Renal cortex interstitium (tissue), 11 donors: Measurements from ENCODE around the gene MICAL3. TPM values are rescaled to one million over a fixed set of nuclear protein-coding genes. Genes with fewer than 3 reads are reported as not detected.

ENCODE experiments used
- DNase-seq, 11 donors: peaks; one replicate each; pipeline ENCODE4 v3.0.0-alpha.2; 2013; ENCODE audit warnings: low read depth in 9 of 11, low spot score in 4 of 11; ENCODE audit errors: extremely low read depth in 1 of 11
- polyA plus RNA-seq, 3 donors: library from polyadenylated mRNA; unstranded; fragments of 120-200 nt; gene quantifications; one replicate each; pipeline ENCODE4 v1.2.1, GENCODE V29; 2013; ENCODE audit not compliant: insufficient read length in 3 of 3

The MICAL3 gene
- polyA plus RNA-seq, 3 donors, result 30.9 to 40.3 (median 32.8) TPM

GRCh38 chr22:17984114-17984513, 40.2 kb downstream of the MICAL3 start:
- DNase-seq, result no peak

DNA sequence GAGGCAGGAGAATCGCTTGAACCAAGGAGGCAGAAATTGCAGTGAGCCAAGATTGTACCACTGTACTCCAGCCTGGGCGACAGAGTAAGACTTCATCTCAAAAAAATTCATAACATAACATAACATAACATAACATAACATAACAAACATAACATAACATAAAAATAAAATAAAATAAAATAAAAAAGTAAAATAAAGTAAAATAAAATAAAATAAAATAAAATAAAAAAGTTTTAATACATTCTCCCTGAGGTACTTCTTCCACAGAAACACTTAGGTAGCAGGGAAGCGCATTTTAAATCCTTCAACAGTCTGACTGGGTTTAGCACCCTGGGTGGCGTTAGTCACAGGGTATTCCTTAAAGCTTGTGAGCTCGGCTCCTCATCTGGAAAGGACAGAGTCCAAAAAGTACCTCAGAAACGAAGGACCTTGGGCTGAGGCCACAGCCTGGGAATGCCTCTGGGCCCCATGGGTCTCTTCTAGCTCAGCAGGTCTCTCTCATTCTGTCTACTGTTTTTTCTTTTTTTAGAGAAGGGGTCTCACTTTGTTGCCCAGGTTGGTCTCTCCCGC, 41.7 kb downstream of the MICAL3 start:
- DNase-seq, result no peak

- no peak for DNase-seq
These were observed 42.9 kb downstream of the MICAL3 start for GRCh38 chr22:17981497-17981896.

DNA sequence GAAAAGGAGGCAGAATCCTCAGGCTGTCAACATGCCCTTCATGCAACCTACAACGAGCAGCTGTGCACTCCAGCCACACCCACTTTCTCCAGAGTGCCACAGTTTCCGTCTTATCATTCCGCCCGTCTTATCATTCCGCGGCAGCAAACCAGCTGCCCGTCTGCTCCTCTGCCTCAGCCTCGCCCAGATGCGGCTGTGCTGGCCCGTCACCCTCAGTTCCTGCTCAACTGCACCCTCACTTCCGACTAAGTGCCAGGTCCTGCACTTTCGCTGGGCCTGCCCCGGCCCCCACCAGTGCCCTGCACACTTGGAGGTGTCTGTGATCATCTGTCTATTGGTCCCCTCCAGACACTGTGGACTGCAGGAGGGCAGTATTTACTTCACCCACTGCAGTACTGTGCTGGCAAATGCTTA, 43.7 kb downstream of the MICAL3 start:
- no peak for DNase-seq

- no peak for DNase-seq
These were observed 44.3 kb downstream of the MICAL3 start for GRCh38 chr22:17980015-17980590.

DNA sequence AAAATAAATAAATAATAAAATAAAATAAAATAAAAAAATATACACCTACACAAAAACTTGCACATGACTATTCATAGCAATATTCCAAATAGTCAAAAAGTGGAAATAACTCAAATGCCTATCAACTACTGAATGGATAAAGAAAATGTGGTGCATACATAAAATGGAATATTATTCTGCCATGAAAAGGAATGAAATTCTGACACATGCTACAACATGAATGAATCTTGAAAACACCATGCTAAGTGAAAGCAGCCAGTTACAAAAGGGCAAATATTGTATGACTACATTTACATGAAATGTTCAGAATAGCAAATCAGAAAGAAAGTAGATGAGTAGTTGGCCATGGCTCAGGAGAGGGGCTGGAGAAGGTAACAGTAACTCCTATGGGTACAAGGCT, 46.3 kb downstream of the MICAL3 start:
- no peak for DNase-seq

GRCh38 chr22:17977371-17977770, 47.0 kb downstream of the MICAL3 start:
- no peak for DNase-seq

DNA sequence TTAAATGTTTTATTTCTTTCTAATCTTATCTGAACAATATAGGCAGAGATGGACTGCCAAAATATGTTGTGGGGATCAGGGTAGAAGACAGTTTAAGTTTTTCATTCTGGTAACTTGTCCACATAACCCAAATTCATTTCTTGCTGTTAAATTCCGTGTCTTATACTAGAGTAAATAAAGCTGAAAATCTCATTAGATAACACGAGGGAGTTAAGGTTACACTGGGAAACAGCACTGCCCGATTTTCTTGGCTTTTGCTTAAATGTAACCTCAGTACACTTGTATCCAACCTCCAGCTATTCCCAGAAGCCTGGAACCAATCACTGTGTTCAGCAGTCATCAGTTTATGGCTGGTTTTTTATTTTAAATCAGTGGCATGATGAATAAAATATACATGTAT, 48.2 kb downstream of the MICAL3 start:
- no peak for DNase-seq

GRCh38 chr22:17974703-17975372, 49.5 kb downstream of the MICAL3 start:
- no peak for DNase-seq

GRCh38 chr22:17974087-17974486, 50.3 kb downstream of the MICAL3 start:
- DNase-seq, result no peak

DNA sequence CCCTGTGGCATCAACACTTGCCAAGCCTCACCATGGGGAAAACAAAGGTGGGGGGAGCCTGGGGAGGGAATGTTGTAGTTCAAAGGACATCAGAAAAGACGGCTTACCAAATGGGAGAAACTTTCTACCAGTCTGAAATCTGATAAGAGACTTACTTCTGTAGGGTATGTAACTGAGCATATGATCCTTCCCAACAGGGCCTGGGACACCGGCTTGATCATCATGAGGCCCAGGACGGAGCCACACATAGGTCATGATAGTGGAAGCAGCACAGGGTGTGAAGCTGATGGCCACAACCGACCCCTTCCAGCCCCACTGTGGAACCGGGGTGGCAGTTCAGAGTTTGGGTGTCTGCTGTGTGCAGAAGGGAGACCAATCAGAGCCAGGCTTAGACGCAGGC, 51.1 kb downstream of the MICAL3 start:
- no peak for DNase-seq

GRCh38 chr22:17972385-17973191, 51.8 kb downstream of the MICAL3 start:
- DNase-seq, result peak in 1 of 11 donors; percentile 36

- DNase-seq, result no peak
These were observed 52.6 kb downstream of the MICAL3 start for GRCh38 chr22:17971711-17972110.

DNA sequence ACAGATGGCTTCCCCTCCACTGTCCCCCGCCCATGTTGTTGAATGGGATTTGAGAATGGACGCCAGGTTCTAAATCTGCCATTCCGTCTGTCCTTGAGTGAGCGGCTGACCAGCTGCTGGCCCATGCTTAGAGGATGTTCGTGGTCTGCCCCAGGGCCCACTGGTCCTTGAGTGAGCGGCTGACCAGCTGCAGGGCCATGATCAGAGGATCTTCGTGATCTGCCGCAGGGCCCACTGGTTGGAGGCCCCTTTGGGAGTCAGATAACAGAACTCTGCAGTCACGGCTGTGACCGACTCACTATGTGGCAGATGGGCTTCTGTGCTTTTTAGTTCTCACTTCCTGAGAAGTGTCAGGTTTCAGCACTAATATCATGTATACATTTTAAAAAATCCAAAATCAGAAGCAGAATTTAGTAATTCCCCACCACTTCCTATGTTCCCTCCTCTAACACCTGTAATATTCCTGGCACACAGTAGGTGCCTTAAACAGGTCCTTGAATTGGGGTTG, 54.1 kb downstream of the MICAL3 start:
- no peak for DNase-seq

- no peak for DNase-seq
These were observed 54.7 kb downstream of the MICAL3 start for GRCh38 chr22:17969701-17970113.

DNA sequence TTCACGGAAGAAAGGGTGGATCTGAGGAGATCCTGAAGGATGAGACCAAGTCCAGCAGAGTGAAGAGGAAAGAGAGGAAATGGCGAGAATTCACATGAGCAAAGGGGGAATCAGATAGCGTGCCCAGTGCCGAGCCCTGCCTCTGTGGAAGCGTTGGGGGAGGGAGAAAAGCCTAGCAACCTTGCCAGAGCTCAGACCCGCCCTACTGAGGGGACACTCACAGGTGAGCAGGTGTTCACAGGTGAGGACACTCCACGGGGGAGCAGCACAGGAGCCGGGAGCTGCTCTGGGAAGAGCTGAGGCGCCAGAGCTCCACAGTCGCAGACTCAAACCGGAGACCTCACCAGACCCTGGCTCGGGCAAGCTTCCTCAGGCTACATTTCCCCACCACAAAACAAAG, 56.2 kb downstream of the MICAL3 start:
- no peak for DNase-seq

- no peak for DNase-seq
These were observed 58.0 kb downstream of the MICAL3 start for GRCh38 chr22:17966403-17966717.

DNA sequence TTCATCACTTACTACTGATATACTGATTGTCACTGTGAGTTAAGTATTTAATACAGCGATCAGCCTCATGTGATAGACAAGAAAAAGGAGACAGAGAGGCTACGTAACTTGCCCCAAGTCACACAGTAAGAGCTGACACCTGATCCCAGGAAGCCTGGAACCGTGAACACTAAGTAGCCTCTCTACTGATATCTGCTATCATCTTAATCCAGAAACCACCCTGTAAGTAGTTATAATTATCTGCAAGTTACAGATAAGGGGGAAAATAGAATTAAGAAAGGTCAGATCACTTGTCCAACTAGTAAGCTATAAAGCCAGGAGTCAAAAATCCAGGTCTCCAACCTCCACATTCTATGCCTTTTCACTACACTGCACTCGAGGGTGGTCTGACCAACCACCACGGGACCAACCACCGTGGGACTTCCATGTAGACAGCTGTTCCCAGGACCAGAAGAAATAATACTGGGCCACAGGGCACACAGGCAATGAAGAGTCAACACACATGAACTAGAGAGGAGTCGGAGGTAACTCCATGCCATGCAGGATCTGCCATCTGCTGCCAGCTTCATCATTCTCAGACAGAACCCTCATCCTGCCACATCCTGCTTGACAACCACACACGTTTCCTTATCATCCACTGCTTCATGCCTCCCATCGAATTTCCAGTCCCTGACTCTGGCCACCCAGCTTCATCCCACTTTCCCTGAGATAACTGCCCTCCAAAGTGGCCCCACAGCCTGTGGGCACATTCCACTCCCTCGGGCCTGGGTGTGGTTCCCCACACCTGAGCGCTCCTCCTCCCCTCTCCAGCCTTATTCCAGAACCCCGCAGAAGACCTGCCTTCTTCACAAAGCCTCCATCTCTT, 58.6 kb downstream of the MICAL3 start:
- no peak for DNase-seq

- peak in 2 of 11 donors; percentile 38 to 46 for DNase-seq
These were observed 59.7 kb downstream of the MICAL3 start for GRCh38 chr22:17964643-17965042.
